ENCODE measurements around the gene INO80B. TPM values are rescaled to one million over a fixed set of nuclear protein-coding genes. Genes with fewer than 3 reads are reported as not detected.

The INO80B gene
- 3.0 and 18.2 TPM in 2 replicates for total RNA-seq

GRCh38 chr2:74454654-74455511 is at the start of gene INO80B:
Gene INO80B, plus strand, starts transcription at chr2:74455087. Its CDS starts 30 bp downstream, at chr2:74455117.

GRCh38 chr2:74421221-74421870 is 33.5 kb upstream of the INO80B start, which contains the start of the genes C2orf81 and WDR54:
Gene C2orf81, minus strand, starts transcription at chr2:74421619. Its CDS starts 59 bp downstream, at chr2:74421560.
Gene WDR54, plus strand, starts transcription at chr2:74421730. Its CDS starts 424 bp downstream, at chr2:74422154.

GRCh38 chr2:74441690-74442482 is 13.0 kb upstream of the INO80B start, which contains the start of gene RTKN:
Gene RTKN, minus strand, starts transcription at chr2:74441937. Its CDS starts 121 bp downstream, at chr2:74441816.

GRCh38 chr2:74458132-74458937 is 3.4 kb downstream of the INO80B start, which contains the start of gene WBP1:
Gene WBP1, plus strand, starts transcription at chr2:74458438. Its CDS starts 165 bp downstream, at chr2:74458603.

GRCh38 chr2:74472086-74472944 is 17.4 kb downstream of the INO80B start, which contains the start of gene MRPL53:
Gene MRPL53, minus strand, starts transcription at chr2:74472680. Its CDS starts 20 bp downstream, at chr2:74472660.

GRCh38 chr2:74482801-74483674 is 28.2 kb downstream of the INO80B start, which contains the start of the genes CCDC142 and TTC31:
Gene CCDC142, minus strand, starts transcription at chr2:74482998. Its CDS starts 161 bp downstream, at chr2:74482837.
Gene TTC31, plus strand, starts transcription at chr2:74483081. Its CDS starts 15 bp downstream, at chr2:74483096.

GRCh38 chr2:74499267-74499939 is 44.5 kb downstream of the INO80B start, which contains the start of gene LBX2:
Gene LBX2, minus strand, starts transcription at chr2:74499603. Its CDS starts 66 bp downstream, at chr2:74499537.

GRCh38 chr2:74507145-74507925 is 52.4 kb downstream of the INO80B start, which contains the start of gene PCGF1:
Gene PCGF1, minus strand, starts transcription at chr2:74507695. Its CDS starts 27 bp downstream, at chr2:74507668.

Other genes with a start within 250 kb of the INO80B start
- not detected in 2 replicates for gene SLC4A5, start 111.7 kb upstream of the INO80B start, total RNA-seq
- gene DCTN1, start 74.8 kb upstream of the INO80B start, total RNA-seq: 139 and 142 TPM in 2 replicates
- gene C2orf81, start 33.5 kb upstream of the INO80B start, total RNA-seq: 2.8 and 7.5 TPM in 2 replicates
- gene WDR54, start 33.4 kb upstream of the INO80B start, total RNA-seq: 54.2 and 63.1 TPM in 2 replicates
- 14.9 and 18.7 TPM in 2 replicates for gene RTKN, start 13.2 kb upstream of the INO80B start, total RNA-seq
- gene WBP1, start 3.4 kb downstream of the INO80B start, total RNA-seq: 54.1 and 60.8 TPM in 2 replicates
- gene MOGS, start 10.3 kb downstream of the INO80B start, total RNA-seq: 102 and 123 TPM in 2 replicates
- 39.5 and 60.5 TPM in 2 replicates for gene MRPL53, start 17.6 kb downstream of the INO80B start, total RNA-seq
- gene CCDC142, start 27.9 kb downstream of the INO80B start, total RNA-seq: 8.4 and 11.7 TPM in 2 replicates
- 18.5 and 31.2 TPM in 2 replicates for gene TTC31, start 28.0 kb downstream of the INO80B start, total RNA-seq
- gene LBX2, start 44.5 kb downstream of the INO80B start, total RNA-seq: 1.7 and 4.1 TPM in 2 replicates
- gene PCGF1, start 52.6 kb downstream of the INO80B start, total RNA-seq: 11.7 and 16.4 TPM in 2 replicates
- not detected in 2 replicates for gene TLX2, start 59.4 kb downstream of the INO80B start, total RNA-seq
- 0.58 TPM in 1 of 2 replicates, not detected in the other for gene DQX1, start 71.1 kb downstream of the INO80B start, total RNA-seq
- gene AUP1, start 74.6 kb downstream of the INO80B start, total RNA-seq: 84.5 and 84.9 TPM in 2 replicates
- 38.5 and 44.4 TPM in 2 replicates for gene HTRA2, start 74.8 kb downstream of the INO80B start, total RNA-seq
- 12.9 and 15.6 TPM in 2 replicates for gene LOXL3, start 98.9 kb downstream of the INO80B start, total RNA-seq
- 23.9 and 30.3 TPM in 2 replicates for gene DOK1, start 99.6 kb downstream of the INO80B start, total RNA-seq
- gene M1AP, start 193.2 kb downstream of the INO80B start, total RNA-seq: not detected in 2 replicates
- gene SEMA4F, start 199.2 kb downstream of the INO80B start, total RNA-seq: 4.0 and 9.7 TPM in 2 replicates

Data from myometrial cell (primary cell).